Glutamatergic neuron (in vitro differentiated cells): ENCODE data around the gene ACBD6. TPM values are rescaled to one million over a fixed set of nuclear protein-coding genes. Genes with fewer than 3 reads are reported as not detected.

Experiments
- DNase-seq: peaks from one replicate; pipeline ENCODE4 v3.0.0; 2022
- H3K27ac Mint-ChIP-seq: one replicate; pipeline ENCODE4 v1.8.0; 2020; ENCODE audit warnings: mild to moderate bottlenecking, mixed read lengths, inconsistent platforms; ENCODE audit not compliant: unreplicated experiment
- H3K27me3 Mint-ChIP-seq: one replicate; pipeline ENCODE4 v1.8.0; 2020; ENCODE audit warnings: mild to moderate bottlenecking, moderate library complexity, mixed read lengths, inconsistent platforms; ENCODE audit not compliant: unreplicated experiment
- H3K36me3 Mint-ChIP-seq: one replicate; pipeline ENCODE4 v1.8.0; 2020; ENCODE audit warnings: mild to moderate bottlenecking, mixed read lengths, inconsistent platforms; ENCODE audit not compliant: unreplicated experiment
- H3K4me1 Mint-ChIP-seq: one replicate; pipeline ENCODE4 v1.8.0; 2020; ENCODE audit warnings: mild to moderate bottlenecking, low read depth, mixed read lengths, inconsistent platforms; ENCODE audit not compliant: unreplicated experiment
- H3K4me3 Mint-ChIP-seq: one replicate; pipeline ENCODE4 v1.8.0; 2020; ENCODE audit warnings: mild to moderate bottlenecking, mixed read lengths, inconsistent platforms; ENCODE audit not compliant: unreplicated experiment
- H3K9me3 Mint-ChIP-seq: one replicate; pipeline ENCODE4 v1.8.0; 2020; ENCODE audit warnings: mild to moderate bottlenecking, moderate library complexity, mixed read lengths, inconsistent platforms; ENCODE audit not compliant: unreplicated experiment
- total RNA-seq: library from RNA; stranded (reverse); fragmentation: NEBNext Ultra II Directional; extraction: Animal tissue kit (Norgen Biotek cat#: 25700); gene quantifications from one replicate; pipeline ENCODE4 v1.2.1, GENCODE V29; 2021; ENCODE audit not compliant: unreplicated experiment
- TF ChIP-seq, protein P1 (sequence below): fragments of 200-600 bp; sonication (generic); IDR thresholded peaks from one replicate; pipeline ENCODE4 v1.5.0; 2021; ENCODE audit not compliant: partially characterized antibody, unreplicated experiment

ACBD6 gene
- total RNA-seq, 1 donor from 2014 or later: 52.9 TPM

DNA sequence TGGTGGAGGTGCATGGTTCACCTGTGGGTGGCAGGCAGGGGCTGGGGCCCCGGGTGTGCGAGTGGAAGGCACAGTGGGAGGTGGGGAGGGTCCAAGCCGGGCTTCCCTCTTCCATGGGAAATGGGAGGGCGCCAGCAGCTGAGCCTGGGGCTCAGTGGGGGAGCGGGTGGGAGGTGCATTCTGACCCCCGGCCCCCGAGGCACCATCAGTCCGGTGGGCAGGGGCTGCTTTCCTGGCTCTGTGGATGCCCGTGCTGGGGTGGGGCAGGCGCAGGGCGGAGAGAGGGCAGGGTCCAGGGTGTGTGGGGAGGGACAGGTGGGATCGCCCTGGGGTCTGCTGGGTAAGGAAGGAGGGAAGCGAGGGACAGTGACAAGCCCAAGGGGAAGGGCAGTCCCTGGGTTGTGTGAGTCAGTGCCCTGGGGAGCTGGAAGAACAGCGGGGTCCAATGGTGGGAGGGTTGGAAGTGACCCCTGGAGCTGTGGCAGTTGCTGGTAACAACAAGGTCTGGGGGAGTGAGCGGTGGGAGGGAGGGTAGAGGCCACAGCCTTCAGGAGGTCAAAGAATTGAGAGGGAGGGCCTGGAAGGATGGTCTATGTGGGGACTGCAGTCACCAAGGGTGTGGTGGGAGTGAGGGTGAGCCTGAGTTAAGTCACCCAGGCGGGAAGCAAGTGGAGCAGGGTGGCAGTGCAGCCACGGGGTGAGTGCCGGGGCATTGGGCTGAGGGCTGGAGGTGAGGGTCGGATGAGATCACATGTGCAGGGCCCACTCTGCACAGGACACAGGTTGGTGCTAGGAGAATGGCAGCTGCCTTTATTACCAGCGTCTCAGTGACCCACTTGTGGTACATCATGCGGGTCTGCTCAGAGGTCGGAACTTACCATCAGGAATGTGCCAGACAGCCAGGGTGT, 242.7 kb downstream of the ACBD6 start:
- Mint-ChIP-seq H3K27ac (no peak overlapping the region), H3K4me1 (peaks cover 18% of the 10 kb centered on the region), H3K9me3 (no peaks in the 10 kb centered on the region), H3K36me3 (no peaks in the 10 kb centered on the region), H3K4me3 (no peak overlapping the region), H3K27me3 (peaks cover 6% of the 10 kb centered on the region)
- no peak for DNase-seq
- TF ChIP-seq, protein P1, sequence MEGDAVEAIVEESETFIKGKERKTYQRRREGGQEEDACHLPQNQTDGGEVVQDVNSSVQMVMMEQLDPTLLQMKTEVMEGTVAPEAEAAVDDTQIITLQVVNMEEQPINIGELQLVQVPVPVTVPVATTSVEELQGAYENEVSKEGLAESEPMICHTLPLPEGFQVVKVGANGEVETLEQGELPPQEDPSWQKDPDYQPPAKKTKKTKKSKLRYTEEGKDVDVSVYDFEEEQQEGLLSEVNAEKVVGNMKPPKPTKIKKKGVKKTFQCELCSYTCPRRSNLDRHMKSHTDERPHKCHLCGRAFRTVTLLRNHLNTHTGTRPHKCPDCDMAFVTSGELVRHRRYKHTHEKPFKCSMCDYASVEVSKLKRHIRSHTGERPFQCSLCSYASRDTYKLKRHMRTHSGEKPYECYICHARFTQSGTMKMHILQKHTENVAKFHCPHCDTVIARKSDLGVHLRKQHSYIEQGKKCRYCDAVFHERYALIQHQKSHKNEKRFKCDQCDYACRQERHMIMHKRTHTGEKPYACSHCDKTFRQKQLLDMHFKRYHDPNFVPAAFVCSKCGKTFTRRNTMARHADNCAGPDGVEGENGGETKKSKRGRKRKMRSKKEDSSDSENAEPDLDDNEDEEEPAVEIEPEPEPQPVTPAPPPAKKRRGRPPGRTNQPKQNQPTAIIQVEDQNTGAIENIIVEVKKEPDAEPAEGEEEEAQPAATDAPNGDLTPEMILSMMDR: no peak

DNA sequence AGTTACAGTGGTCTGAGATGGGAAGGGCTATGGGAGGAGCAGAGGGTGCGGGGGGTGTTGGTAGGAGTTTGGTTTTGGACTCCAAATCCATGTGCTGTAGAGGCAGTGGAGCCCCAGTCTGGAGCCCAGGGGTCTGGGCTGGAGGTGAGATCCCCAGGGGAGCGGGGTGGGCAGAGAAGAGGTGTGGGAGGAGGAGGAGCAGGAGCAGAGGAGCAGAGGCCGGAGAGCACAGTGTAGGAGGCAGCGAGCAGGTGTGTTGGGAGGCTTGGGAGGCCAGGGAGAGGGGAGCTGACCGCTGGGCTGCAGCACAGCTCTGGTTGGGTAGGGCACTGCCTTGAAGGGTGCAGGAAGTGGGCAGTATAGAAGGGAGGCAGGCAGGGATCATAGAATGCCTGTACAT, 243.4 kb downstream of the ACBD6 start:
- Mint-ChIP-seq H3K27ac (no peak overlapping the region), H3K27me3 (peaks cover 6% of the 10 kb centered on the region), H3K36me3 (no peaks in the 10 kb centered on the region), H3K4me1 (peaks cover 20% of the 10 kb centered on the region), H3K4me3 (no peak overlapping the region), H3K9me3 (peaks cover 2% of the 10 kb centered on the region)
- no peak for DNase-seq
- TF ChIP-seq, protein P1: no peak

DNA sequence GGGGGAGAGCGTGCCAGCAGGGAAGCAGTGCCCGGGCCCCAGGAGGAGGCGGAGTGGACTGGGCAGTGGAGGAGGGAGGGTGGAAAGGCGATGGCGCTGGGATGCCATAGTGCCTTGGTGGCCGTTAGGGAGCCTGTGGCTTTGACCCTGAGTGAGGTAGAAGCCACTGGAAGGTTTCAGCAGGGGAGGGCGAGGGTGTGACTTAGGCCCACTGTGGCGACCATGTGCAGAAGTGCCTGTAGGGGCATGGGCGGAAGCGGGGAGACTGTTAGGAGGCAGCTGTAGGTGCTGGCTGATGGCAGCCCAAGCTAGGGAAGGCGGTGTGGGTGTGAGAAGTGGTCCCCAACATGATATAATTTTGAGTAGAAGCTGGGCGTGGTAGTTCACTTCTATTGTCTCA, 244.1 kb downstream of the ACBD6 start:
- Mint-ChIP-seq H3K27ac (no peak overlapping the region), H3K27me3 (peaks cover 6% of the 10 kb centered on the region), H3K4me1 (peaks cover 21% of the 10 kb centered on the region), H3K9me3 (peaks cover 2% of the 10 kb centered on the region), H3K4me3 (no peak overlapping the region), H3K36me3 (no peaks in the 10 kb centered on the region)
- TF ChIP-seq, protein P1: no peak
- DNase-seq: no peak

DNA sequence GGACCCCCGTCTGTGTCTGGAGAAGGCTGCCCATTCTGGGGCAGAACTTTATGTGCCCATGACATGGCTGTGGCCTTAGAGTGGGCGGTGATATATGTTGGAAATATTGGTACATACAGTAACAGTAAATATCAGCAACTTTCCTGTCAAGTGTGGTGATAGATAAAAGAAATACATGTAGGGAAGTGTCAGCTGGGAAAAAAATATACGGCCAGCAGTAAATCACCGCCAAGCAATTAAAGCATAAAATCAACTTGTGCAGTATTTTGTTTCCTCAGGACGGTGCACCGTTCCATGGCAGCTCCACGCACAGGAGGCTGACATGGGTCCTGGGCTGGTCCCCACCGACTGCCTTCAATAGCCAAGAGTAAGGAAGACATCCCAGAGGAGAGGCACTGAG, 244.9 kb downstream of the ACBD6 start:
- TF ChIP-seq, protein P1: no peak
- Mint-ChIP-seq H3K27ac (peak overlapping the region; percentile 52), H3K4me3 (no peak overlapping the region), H3K4me1 (peaks cover 23% of the 10 kb centered on the region), H3K36me3 (no peaks in the 10 kb centered on the region), H3K27me3 (peaks cover 6% of the 10 kb centered on the region), H3K9me3 (peaks cover 4% of the 10 kb centered on the region)
- DNase-seq: no peak

DNA sequence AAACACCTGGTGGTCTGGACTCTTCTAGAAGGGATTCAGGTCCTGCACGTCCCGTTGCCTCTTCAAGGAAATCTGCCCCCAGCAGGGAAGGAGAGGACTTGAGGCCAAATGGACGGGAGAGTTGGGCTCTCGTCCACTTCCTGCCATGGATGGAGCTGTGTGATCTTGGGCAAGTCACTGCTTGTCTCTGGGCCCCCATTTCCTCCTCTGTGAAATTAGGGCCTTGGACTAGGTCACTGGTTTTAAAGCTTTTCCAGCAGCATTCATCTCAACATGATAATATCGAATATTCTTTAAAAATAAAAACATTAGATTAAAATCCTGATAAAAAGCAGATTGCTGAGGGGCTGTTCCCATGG, 245.4 kb downstream of the ACBD6 start:
- Mint-ChIP-seq H3K36me3 (no peaks in the 10 kb centered on the region), H3K27me3 (peaks cover 6% of the 10 kb centered on the region), H3K9me3 (peaks cover 4% of the 10 kb centered on the region), H3K4me3 (no peak overlapping the region), H3K27ac (no peak overlapping the region), H3K4me1 (peaks cover 23% of the 10 kb centered on the region)
- DNase-seq: no peak
- TF ChIP-seq, protein P1: no peak
